Activated naive CD8-positive, alpha-beta T cell (primary cell): Measurements from ENCODE around the gene LINC00237.
A peak's percentile ranks its signal among the peaks of the same experiment; 100 is the strongest.

Experiments used
- H3K27ac Mint-ChIP-seq: one replicate; pipeline ENCODE4 v1.8.0; 2021; ENCODE audit warnings: mixed read lengths
- H3K27me3 Mint-ChIP-seq: one replicate; pipeline ENCODE4 v1.8.0; 2021; ENCODE audit warnings: mixed read lengths
- H3K36me3 Mint-ChIP-seq: one replicate; pipeline ENCODE4 v1.8.0; 2021; ENCODE audit warnings: mixed read lengths
- H3K4me1 Mint-ChIP-seq: one replicate; pipeline ENCODE4 v1.8.0; 2021; ENCODE audit warnings: low read depth, mixed read lengths
- H3K4me3 Mint-ChIP-seq: one replicate; pipeline ENCODE4 v1.8.0; 2021; ENCODE audit warnings: mild to moderate bottlenecking, mixed read lengths
- H3K9me3 Mint-ChIP-seq: one replicate; pipeline ENCODE4 v1.8.0; 2021; ENCODE audit warnings: low read depth, mixed read lengths

The LINC00237 gene

DNA sequence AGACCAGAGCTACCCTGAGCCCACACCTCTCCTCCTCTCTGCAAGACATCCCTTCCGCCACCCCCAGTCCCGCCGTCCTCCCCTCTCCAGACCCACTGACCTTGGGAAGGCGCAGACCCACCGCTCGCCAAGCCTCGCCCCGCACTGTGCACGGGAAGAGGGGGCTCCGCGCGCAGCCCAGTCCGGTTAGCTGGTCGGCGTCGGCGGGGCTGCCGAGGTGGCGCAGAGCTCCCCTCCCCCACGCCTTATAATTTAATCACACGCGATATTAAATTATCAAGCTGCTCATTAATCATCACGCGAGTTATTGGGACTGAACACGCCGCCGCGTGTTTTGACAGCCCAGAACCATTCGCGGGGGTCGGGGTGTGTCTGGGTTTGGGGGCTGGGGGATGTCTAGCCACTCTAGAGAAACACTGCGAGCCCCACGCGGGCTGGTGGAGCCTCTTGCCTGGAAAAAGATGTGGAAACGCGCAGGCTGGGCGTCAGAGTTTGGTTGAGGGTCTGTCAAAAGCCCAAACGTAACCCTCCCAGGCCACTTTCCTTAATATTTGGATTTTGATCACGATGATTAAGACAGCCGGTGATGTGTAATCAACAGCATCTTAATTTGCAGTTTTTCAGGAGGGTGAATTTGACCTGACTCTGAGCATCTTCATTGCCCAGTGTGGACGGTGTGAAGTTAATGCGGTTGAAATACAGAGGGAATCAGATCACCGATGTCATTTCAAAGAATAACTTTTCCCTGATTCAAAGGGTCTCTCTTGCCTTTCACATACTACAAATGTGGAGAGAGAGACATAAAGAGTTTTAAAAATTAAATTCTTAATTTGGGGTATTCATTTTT, at the start of gene LINC00237:
Gene LINC00237, minus strand, starts transcription at position 188 of the 847 bp plus-strand sequence.
- Mint-ChIP-seq H3K4me3 (peak within 1 kb of the TSS; percentile 23), H3K9me3 (no peaks in the 10 kb centered on the region), H3K27ac (no peak within 1 kb of the TSS), H3K27me3 (peaks cover 43% of the 10 kb centered on the region), H3K36me3 (no peaks in the 10 kb centered on the region), H3K4me1 (peaks cover 26% of the 10 kb centered on the region)

DNA sequence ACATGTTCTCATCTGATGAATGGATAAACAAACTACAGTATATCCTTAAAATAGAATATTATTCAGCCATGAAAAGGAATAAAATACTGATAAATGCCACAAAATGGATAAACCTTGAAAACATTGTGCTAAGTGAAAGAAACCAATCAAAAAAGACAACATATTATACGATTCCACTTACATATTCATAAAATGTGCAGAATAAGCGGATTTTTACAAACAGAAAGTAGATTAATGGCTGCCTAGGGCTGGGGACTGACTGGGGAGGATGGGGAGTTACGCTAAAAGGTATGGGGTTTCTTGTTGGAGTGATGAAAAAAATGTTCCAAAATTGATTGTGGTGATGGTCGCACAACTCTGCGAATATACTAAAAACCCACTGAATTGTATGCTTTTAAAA, 49.1 kb upstream of the LINC00237 start:
- Mint-ChIP-seq H3K4me3 (no peak overlapping the region), H3K27me3 (no peaks in the 10 kb centered on the region), H3K27ac (no peak overlapping the region), H3K9me3 (peaks cover 3% of the 10 kb centered on the region), H3K36me3 (peaks cover 24% of the 10 kb centered on the region), H3K4me1 (no peaks in the 10 kb centered on the region)

- Mint-ChIP-seq H3K9me3 (peaks cover 3% of the 10 kb centered on the region), H3K36me3 (peaks cover 19% of the 10 kb centered on the region), H3K27me3 (no peaks in the 10 kb centered on the region)
These were observed 48.5 kb upstream of the LINC00237 start for GRCh38 chr20:21154692-21155091.

DNA sequence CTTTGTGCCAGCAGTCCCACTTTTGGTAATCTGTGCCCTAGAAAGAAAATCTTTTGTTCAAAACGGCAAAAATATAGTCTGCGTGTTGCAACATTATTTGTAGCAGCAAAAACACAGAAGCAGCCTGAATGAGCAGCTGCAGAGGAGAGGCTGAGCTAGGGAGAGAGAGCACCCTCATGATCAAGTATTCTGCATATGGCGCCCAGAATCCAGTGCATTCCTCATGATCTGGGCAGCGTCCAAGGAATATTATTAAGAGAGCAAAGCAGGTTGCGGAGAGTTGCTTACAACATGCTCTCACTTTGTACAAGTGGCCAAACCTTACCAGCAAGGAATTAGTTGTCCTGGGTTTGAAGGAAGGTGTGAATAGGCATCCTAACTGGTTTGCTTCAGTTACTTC, 45.6 kb upstream of the LINC00237 start:
- Mint-ChIP-seq H3K9me3 (peaks cover 3% of the 10 kb centered on the region), H3K27ac (no peak overlapping the region), H3K36me3 (peaks cover 32% of the 10 kb centered on the region), H3K4me3 (no peak overlapping the region), H3K4me1 (no peaks in the 10 kb centered on the region), H3K27me3 (no peaks in the 10 kb centered on the region)

More at GRCh38 chr20:21154692-21155091, 48.5 kb upstream of the LINC00237 start:
- H3K4me1 Mint-ChIP-seq: no peaks in the 10 kb centered on the region
- no peak overlapping the region for H3K27ac Mint-ChIP-seq
- no peak overlapping the region for H3K4me3 Mint-ChIP-seq

- no peaks in the 10 kb centered on the region for H3K4me1 Mint-ChIP-seq
- H3K36me3 Mint-ChIP-seq: peaks cover 34% of the 10 kb centered on the region
- H3K9me3 Mint-ChIP-seq: peaks cover 2% of the 10 kb centered on the region
- H3K4me3 Mint-ChIP-seq: no peak overlapping the region
- no peaks in the 10 kb centered on the region for H3K27me3 Mint-ChIP-seq
- no peak overlapping the region for H3K27ac Mint-ChIP-seq
These were observed 43.2 kb upstream of the LINC00237 start for GRCh38 chr20:21149344-21149743.

- H3K9me3 Mint-ChIP-seq: no peaks in the 10 kb centered on the region
- H3K36me3 Mint-ChIP-seq: peaks cover 35% of the 10 kb centered on the region
These were observed 41.4 kb upstream of the LINC00237 start for GRCh38 chr20:21147593-21147992.

DNA sequence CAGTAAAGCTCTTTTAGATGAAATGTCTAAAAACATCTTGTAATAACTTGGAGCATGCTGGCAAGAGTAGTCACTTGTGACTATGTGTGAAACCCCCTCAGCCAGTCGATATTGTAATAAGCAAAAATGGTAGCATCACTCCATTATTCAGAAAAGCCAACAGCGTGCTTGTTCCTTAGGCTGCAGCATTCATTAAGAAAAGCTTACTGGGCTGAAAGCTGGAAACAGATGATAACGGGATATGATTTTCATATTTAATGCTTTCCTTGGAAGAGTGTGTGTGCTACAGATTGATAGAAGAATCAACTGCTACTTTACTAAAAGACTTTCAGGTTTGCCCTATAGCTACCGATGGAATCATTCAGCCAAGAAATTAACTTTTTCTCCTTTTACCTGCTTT, 40.1 kb upstream of the LINC00237 start:
- H3K36me3 Mint-ChIP-seq: peaks cover 31% of the 10 kb centered on the region
- no peaks in the 10 kb centered on the region for H3K4me1 Mint-ChIP-seq

More at GRCh38 chr20:21147593-21147992, 41.4 kb upstream of the LINC00237 start:
- H3K27ac Mint-ChIP-seq: no peak overlapping the region
- no peaks in the 10 kb centered on the region for H3K27me3 Mint-ChIP-seq
- H3K4me3 Mint-ChIP-seq: no peak overlapping the region
- H3K4me1 Mint-ChIP-seq: no peaks in the 10 kb centered on the region

DNA sequence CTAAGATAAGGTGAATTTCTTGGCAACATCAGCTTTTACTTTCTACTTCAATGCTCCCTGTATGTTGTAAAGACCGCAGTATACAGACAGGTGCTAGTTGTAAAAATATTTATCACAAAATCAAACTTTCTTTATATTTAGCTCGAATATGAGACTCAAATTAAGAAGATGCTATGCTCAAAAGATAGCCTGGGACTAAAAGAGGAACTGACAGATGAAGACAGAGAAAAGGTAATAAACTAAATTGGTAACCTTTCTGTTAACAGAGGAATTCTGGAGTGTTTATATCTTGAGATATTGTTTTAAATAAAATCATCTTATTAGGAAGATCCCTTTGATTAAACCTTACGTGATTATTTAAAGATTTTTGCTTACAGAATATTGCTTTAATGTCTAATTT, 39.3 kb upstream of the LINC00237 start:
- Mint-ChIP-seq H3K4me1 (no peaks in the 10 kb centered on the region), H3K4me3 (no peak overlapping the region), H3K27me3 (no peaks in the 10 kb centered on the region), H3K27ac (no peak overlapping the region), H3K9me3 (no peaks in the 10 kb centered on the region), H3K36me3 (peaks cover 28% of the 10 kb centered on the region)

More for the DNA sequence above, 40.1 kb upstream of the LINC00237 start:
- Mint-ChIP-seq H3K27ac (no peak overlapping the region), H3K9me3 (no peaks in the 10 kb centered on the region), H3K4me3 (no peak overlapping the region), H3K27me3 (no peaks in the 10 kb centered on the region)

GRCh38 chr20:21143194-21143890, 37.2 kb upstream of the LINC00237 start:
- Mint-ChIP-seq H3K27me3 (no peaks in the 10 kb centered on the region), H3K27ac (no peak overlapping the region), H3K9me3 (no peaks in the 10 kb centered on the region), H3K36me3 (peaks cover 21% of the 10 kb centered on the region), H3K4me1 (no peaks in the 10 kb centered on the region), H3K4me3 (no peak overlapping the region)

DNA sequence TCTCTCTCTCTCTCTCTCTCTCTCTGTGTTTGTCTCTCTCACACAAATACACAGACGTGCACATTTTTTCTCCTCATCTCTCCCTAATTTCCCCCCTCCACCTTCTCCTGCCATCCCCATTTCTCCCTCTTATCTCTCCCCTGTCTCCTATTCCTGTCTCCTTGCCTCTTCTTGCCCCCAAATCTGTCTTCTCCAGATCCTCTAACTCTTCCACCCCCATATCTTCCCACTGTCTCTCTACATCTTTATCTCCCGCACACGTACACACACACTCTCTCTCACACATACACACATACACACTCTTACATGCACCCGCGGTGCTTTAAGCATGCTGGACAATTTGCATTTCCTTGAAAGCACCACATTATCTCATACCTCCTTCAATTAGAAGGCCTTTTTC, 35.7 kb upstream of the LINC00237 start:
- peaks cover 17% of the 10 kb centered on the region for H3K36me3 Mint-ChIP-seq
- no peaks in the 10 kb centered on the region for H3K4me1 Mint-ChIP-seq
- H3K27me3 Mint-ChIP-seq: no peaks in the 10 kb centered on the region
- no peaks in the 10 kb centered on the region for H3K9me3 Mint-ChIP-seq
- H3K27ac Mint-ChIP-seq: no peak overlapping the region
- no peak overlapping the region for H3K4me3 Mint-ChIP-seq

DNA sequence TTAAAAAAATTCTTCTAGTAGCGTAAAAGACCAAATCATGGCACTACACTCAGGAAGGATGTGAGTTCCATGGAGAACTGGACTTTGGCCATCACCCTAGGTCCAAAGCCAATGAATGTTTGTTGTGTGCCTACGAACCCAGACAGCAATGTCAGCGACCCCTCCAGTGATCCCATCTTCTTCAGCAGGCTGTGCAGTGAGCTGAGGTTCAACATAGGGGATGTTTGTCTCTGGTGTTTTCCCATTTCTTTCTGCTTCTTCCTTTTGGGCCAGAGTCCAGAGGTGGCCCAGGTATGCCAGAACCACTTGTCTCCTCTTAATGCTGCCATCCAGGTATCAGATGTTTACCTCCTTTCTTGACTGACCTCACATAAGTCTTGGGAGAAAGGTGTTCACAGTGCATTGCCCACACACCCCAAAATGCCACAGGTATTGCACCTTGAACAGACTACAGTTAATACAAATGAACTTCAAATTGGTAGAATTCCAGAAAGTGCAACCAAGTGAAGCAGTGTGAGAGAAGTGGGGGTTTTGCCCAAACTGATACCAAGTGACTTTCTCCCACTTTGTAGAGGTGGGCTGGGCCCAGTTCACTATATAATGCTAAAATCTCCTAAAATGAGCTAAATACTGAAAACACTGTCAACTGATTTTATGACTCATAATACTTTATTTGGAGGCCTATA, 33.9 kb upstream of the LINC00237 start:
- Mint-ChIP-seq H3K27me3 (no peaks in the 10 kb centered on the region), H3K36me3 (peaks cover 19% of the 10 kb centered on the region), H3K27ac (no peak overlapping the region), H3K9me3 (no peaks in the 10 kb centered on the region), H3K4me3 (no peak overlapping the region), H3K4me1 (no peaks in the 10 kb centered on the region)

- Mint-ChIP-seq H3K4me3 (no peak overlapping the region), H3K9me3 (no peaks in the 10 kb centered on the region), H3K4me1 (no peaks in the 10 kb centered on the region), H3K27ac (no peak overlapping the region), H3K27me3 (no peaks in the 10 kb centered on the region), H3K36me3 (peaks cover 12% of the 10 kb centered on the region)
These were observed 30.9 kb upstream of the LINC00237 start for GRCh38 chr20:21137078-21137477.

GRCh38 chr20:21136015-21136732, 30.0 kb upstream of the LINC00237 start:
- no peak overlapping the region for H3K27ac Mint-ChIP-seq
- H3K36me3 Mint-ChIP-seq: peaks cover 15% of the 10 kb centered on the region
- no peaks in the 10 kb centered on the region for H3K27me3 Mint-ChIP-seq
- no peaks in the 10 kb centered on the region for H3K4me1 Mint-ChIP-seq
- no peak overlapping the region for H3K4me3 Mint-ChIP-seq
- no peaks in the 10 kb centered on the region for H3K9me3 Mint-ChIP-seq

DNA sequence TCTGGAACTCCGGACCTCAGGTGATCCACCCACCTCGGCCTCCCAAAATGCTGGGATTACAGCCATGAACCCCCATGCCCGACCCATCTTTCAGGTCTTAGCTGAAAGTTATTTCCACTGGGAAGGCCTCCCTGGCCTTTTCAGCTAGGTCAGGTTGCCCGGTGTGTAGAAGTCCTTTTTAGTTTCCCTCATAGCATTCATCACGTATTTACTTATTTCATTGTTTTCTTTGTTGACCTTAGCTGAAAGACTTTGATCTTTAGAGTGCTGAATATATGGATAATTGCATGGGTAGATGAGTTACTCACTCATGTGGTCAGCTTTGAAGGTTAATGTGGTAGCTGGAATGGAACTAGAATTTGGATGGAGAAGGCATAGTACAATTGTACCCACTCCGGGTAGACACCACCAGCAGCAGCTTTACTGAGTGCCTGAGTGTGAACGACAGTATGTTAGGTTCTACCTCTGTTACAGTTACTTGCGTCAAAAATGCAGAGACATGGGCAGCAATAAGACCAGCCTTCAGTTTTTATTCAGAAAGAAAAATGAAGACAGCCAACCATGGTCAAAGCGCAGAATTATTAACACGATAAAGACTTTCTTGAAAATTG, 28.8 kb upstream of the LINC00237 start:
- H3K4me1 Mint-ChIP-seq: no peaks in the 10 kb centered on the region
- H3K4me3 Mint-ChIP-seq: no peak overlapping the region
- peaks cover 15% of the 10 kb centered on the region for H3K36me3 Mint-ChIP-seq
- no peaks in the 10 kb centered on the region for H3K9me3 Mint-ChIP-seq
- H3K27me3 Mint-ChIP-seq: no peaks in the 10 kb centered on the region
- H3K27ac Mint-ChIP-seq: no peak overlapping the region
